Right lobe of liver (tissue), 6 donors: ENCODE results near the gene ATPAF2. TPM values are rescaled to one million over a fixed set of nuclear protein-coding genes. Genes with fewer than 3 reads are reported as not detected.

Source experiments
- ATAC-seq, 4 donors: fragments of 200-7000 bp; cut with Tn5 transposase; one replicate each; pipeline ENCODE4 v1.9.1; 2020; ENCODE audit warnings: mild to moderate bottlenecking in 4 of 4, moderate library complexity in 4 of 4
- DNase-seq, 3 donors: peaks; one replicate each; pipeline ENCODE4 v3.0.0-alpha.2; 2020
- H3K27ac ChIP-seq, 3 donors: fragments of 200-600 bp; one replicate each; pipeline ENCODE4 v1.8.0; 2022
- H3K27me3 ChIP-seq, 2 donors: fragments of 200-600 bp; one replicate each; pipeline ENCODE4 v1.8.0; 2022
- H3K36me3 ChIP-seq, 4 donors: fragments of 200-600 bp; sonication (generic) in 1 of 4; one replicate each; pipeline versions ENCODE4 v1.5.1 to v1.8.0; 2017 to 2022; ENCODE audit warnings: control low read depth in 1 of 4
- H3K4me1 ChIP-seq, 4 donors: fragments of 200-600 bp; sonication (generic) in 1 of 4; one replicate each; pipeline versions ENCODE4 v1.5.1 to v1.8.0; 2017 to 2022; ENCODE audit warnings: control low read depth in 1 of 4
- H3K4me3 ChIP-seq, 3 donors: fragments of 200-600 bp; one replicate each; pipeline ENCODE4 v1.8.0; 2022
- H3K9me3 ChIP-seq, 4 donors: fragments of 200-600 bp; sonication (generic) in 1 of 4; one replicate each; pipeline versions ENCODE4 v1.5.1 to v1.8.0; 2017 to 2022; ENCODE audit warnings: control low read depth in 1 of 4
- POLR2A ChIP-seq: fragments of 450-650 bp; IDR thresholded peaks from one replicate; pipeline ENCODE4 v1.6.1; 2017; ENCODE audit warnings: antibody characterized with exemption, mild to moderate bottlenecking
- WGBS: methylation state at CpG from one replicate; pipeline ENCODE4 v1.1.6; 2018; ENCODE audit warnings: low coverage, low lambda C conversion rate; ENCODE audit not compliant: insufficient coverage; ENCODE audit errors: missing lambda C conversion rate; 5-methylcytosine and 5-hydroxymethylcytosine counted together
- intact Hi-C, 2 donors: fragments of 100-400 bp; cut with DNase I; formaldehyde crosslinking; loops; one replicate each; pipeline versions ENCODE4 v1.11.2 to v1.14.1; 2022
- total RNA-seq, 6 experiments: library from RNA; depleted of rRNA in 2 of 6; stranded (reverse); fragments of >200 nt in 2 of 6; fragmentation: NEBNext Ultra II Directional in 3 of 6; extraction: Animal tissue kit (Norgen Biotek cat#: 25700) in 3 of 6; gene quantifications; one replicate each; pipeline versions ENCODE4 v1.1.0 to v1.2.4, GENCODE V29; 2016 to 2023
- TF ChIP-seq, protein P1 (sequence below), 4 donors: fragments of 200-600 bp in 3 of 4; fragments of 450-650 bp in 1 of 4; IDR thresholded peaks; one replicate each; pipeline versions ENCODE4 v1.5.1 to v1.8.0; 2016 to 2022; ENCODE audit warnings: antibody characterized with exemption in 4 of 4, mild to moderate bottlenecking in 2 of 4
- donor health status: DM: no; HTN: yes; CAD: no.
- donor health status: DM: no; HTN: no; CAD: no.
- donor health status: DM: no; HTN: no; CAD: no.
- donor health status: DM: no; HTN: yes; CAD: no.
- donor health status: DM: no; HTN: yes; CAD: no.

The ATPAF2 gene
- total RNA-seq, 6 experiments from 2014 or later: 17.2 to 21.0 (median 19.2) TPM

DNA sequence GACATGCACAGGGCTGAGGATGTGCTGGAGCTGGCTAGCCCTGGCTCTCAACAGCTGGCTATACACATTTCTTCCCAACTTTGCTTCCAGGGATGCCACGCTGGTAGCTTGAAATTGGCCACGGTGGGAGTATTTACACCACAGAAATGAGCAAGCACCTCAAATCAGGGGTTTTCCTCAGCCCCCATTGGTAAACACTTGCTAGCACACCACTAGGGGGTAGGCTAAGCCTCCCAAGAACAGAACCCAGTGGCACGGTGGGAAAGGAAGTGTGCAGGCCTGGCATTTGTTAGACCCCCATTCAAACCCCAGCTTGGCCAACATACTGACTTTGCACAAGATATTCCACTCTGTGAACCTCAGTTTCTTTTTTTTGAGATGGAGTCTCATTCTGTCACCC lies 53.4 kb downstream of the ATPAF2 start:
- Histone ChIP-seq H3K27me3 (no peaks in the 10 kb centered on the region), H3K4me1 (no peaks in the 10 kb centered on the region), H3K9me3 (no peaks in the 10 kb centered on the region), H3K4me3 (no peak overlapping the region), H3K36me3 (no peaks in the 10 kb centered on the region), H3K27ac (no peak overlapping the region)
- TF ChIP-seq POLR2A: no peak
- TF ChIP-seq, protein P1, sequence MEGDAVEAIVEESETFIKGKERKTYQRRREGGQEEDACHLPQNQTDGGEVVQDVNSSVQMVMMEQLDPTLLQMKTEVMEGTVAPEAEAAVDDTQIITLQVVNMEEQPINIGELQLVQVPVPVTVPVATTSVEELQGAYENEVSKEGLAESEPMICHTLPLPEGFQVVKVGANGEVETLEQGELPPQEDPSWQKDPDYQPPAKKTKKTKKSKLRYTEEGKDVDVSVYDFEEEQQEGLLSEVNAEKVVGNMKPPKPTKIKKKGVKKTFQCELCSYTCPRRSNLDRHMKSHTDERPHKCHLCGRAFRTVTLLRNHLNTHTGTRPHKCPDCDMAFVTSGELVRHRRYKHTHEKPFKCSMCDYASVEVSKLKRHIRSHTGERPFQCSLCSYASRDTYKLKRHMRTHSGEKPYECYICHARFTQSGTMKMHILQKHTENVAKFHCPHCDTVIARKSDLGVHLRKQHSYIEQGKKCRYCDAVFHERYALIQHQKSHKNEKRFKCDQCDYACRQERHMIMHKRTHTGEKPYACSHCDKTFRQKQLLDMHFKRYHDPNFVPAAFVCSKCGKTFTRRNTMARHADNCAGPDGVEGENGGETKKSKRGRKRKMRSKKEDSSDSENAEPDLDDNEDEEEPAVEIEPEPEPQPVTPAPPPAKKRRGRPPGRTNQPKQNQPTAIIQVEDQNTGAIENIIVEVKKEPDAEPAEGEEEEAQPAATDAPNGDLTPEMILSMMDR (IDR thresholded peaks at IDR 0.05): peak in 3 of 4 donors; percentile 10 to 37 (median 19)
- DNase-seq (no peak), ATAC-seq (peak in 1 of 4 donors; percentile 15)
- WGBS: no CpG with 5 or more reads among the region's 3 CpGs
- intact Hi-C loops: no loop called here

DNA sequence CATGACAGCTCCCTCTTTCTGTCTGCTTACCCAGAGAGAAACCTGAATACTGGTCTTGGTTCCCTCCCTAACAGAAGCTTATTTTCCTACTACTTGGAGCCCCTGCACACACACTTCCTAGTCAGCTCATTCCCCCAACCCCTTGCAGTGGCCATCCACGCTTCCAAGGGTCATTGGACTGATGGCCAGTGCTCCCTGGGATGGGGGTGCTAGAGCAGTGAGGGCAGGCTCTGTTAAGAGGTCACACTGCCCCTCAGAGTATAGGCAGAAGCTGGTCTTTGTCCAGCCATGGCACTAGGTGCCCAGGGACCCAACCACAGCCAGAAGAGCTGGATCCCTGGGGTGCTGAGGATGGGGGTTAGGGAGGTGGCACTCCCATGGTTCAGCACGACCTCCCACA lies 53.8 kb downstream of the ATPAF2 start:
- no peak for DNase-seq
- no peak overlapping the region for H3K4me3 ChIP-seq
- H3K27ac ChIP-seq: no peak overlapping the region
- H3K9me3 ChIP-seq: no peaks in the 10 kb centered on the region
- TF ChIP-seq, protein P1 (IDR thresholded peaks at IDR 0.05): no peak
- no peak for TF ChIP-seq POLR2A
- no peaks in the 10 kb centered on the region for H3K4me1 ChIP-seq
- no peaks in the 10 kb centered on the region for H3K27me3 ChIP-seq
- WGBS: 57% methylated on average over 1 of the region's 2 CpGs
- ATAC-seq: no peak
- intact Hi-C loops: no loop called here
- no peaks in the 10 kb centered on the region for H3K36me3 ChIP-seq

DNA sequence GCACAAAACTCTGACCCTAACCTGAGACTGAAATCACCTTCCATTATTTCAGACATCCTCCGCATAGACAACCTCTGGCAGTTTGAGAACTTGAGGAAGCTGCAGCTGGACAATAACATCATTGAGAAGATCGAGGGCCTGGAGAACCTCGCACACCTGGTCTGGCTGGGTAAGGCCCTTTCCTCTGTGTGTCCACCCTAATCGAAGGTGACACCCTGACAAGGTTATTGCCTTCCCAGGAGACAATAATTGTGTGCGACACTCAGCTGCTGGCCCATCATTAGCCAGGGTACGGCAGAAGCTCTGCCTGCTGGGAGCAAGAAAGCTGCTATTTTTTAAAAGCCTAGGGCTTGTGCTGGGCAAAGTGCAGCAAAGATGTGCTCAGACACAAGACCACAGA lies 55.2 kb downstream of the ATPAF2 start:
- Histone ChIP-seq H3K9me3 (no peaks in the 10 kb centered on the region), H3K27ac (no peak overlapping the region), H3K4me3 (no peak overlapping the region), H3K36me3 (no peaks in the 10 kb centered on the region), H3K4me1 (no peaks in the 10 kb centered on the region), H3K27me3 (no peaks in the 10 kb centered on the region)
- no peak for DNase-seq
- WGBS: no CpG with 5 or more reads among the region's 6 CpGs
- no peak for TF ChIP-seq POLR2A
- TF ChIP-seq, protein P1 (IDR thresholded peaks at IDR 0.05): no peak
- intact Hi-C loops: no loop called here
- ATAC-seq: no peak

DNA sequence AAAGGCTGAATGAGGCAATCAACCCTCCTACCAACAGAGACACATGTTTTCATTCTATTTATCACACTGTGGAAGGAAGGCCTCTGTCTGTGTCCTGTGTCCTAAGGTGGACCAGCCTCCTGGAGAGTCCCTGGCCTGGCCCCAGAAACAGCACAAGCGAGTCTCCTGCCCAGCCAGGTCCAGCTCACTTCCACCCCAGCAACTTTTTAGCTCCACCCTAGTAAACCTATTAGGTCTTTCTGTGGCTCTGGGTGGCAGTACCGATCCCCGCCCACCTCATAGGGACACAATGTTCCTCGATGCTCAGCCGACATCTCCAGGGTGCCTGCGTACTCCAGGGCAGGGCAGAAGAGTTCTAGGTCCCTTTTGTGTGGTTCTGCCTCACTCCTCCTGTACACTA lies 55.6 kb downstream of the ATPAF2 start:
- 55% methylated on average over 4 of the region's 6 CpGs for WGBS
- DNase-seq: no peak
- no peak for TF ChIP-seq POLR2A
- TF ChIP-seq, protein P1 (IDR thresholded peaks at IDR 0.05): no peak
- H3K9me3 ChIP-seq: no peaks in the 10 kb centered on the region
- no peaks in the 10 kb centered on the region for H3K36me3 ChIP-seq
- H3K27ac ChIP-seq: no peak overlapping the region
- ATAC-seq: peak in 3 of 4 donors; percentile 17 to 86 (median 24)
- H3K4me1 ChIP-seq: no peaks in the 10 kb centered on the region
- no peak overlapping the region for H3K4me3 ChIP-seq
- intact Hi-C loops: no loop called here
- H3K27me3 ChIP-seq: no peaks in the 10 kb centered on the region

DNA sequence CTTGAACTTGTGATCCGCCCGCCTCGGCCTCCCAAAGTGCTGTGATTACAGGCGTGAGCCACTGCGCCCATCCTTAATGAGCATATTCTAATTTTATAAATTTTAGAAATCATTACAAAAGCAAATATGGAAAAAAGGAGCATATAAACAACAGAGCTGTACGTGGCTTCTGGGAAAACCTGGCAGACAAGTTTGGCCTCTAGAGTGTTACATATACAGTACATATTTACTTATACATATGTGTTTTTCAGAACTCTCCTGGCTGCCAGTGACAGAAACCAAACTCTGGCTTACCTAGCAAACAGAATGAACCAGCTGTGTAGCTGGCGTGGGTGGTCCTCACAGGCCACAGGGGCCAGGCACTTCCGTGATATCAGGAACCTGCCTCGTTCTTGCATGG lies 56.2 kb downstream of the ATPAF2 start:
- no peaks in the 10 kb centered on the region for H3K36me3 ChIP-seq
- H3K27me3 ChIP-seq: no peaks in the 10 kb centered on the region
- intact Hi-C loops: no loop called here
- H3K4me1 ChIP-seq: no peaks in the 10 kb centered on the region
- no peak overlapping the region for H3K27ac ChIP-seq
- TF ChIP-seq POLR2A: no peak
- TF ChIP-seq, protein P1 (IDR thresholded peaks at IDR 0.05): no peak
- ATAC-seq (no peak), DNase-seq (no peak)
- WGBS: 89% methylated on average over 9 of the region's 9 CpGs
- no peaks in the 10 kb centered on the region for H3K9me3 ChIP-seq
- no peak overlapping the region for H3K4me3 ChIP-seq
